Cardiac muscle cell (in vitro differentiated cells and primary cell): ENCODE results near the gene ZRANB3. TPM values are rescaled to one million over a fixed set of nuclear protein-coding genes. Genes with fewer than 3 reads are reported as not detected.
A peak's percentile ranks its signal among the peaks of the same experiment; 100 is the strongest.

ENCODE experiments used
- DNase-seq, 2 donors: peaks; one replicate each; pipeline versions ENCODE4 v3.0.0 to v3.0.0-alpha.2; 2010 to 2017; ENCODE audit warnings: low read depth in 1 of 2, low spot score in 1 of 2
- H3K27ac ChIP-seq: fragments of 200-600 bp; sonication (generic); 2 replicates; pipeline ENCODE4 v1.5.1; 2016
- H3K27me3 ChIP-seq: fragments of 200-600 bp; sonication (generic); 2 replicates; pipeline ENCODE4 v1.6.0; 2016; ENCODE audit warnings: control low read depth
- H3K36me3 ChIP-seq: fragments of 200-600 bp; sonication (generic); 2 replicates; pipeline ENCODE4 v1.5.1; 2016; ENCODE audit warnings: control low read depth
- H3K4me1 ChIP-seq: fragments of 200-600 bp; sonication (generic); 2 replicates; pipeline ENCODE4 v1.8.1; 2017; ENCODE audit warnings: low read depth, mild to moderate bottlenecking, mixed run types
- H3K4me3 ChIP-seq: fragments of 200-600 bp; sonication (generic); 2 replicates; pipeline ENCODE4 v1.5.1; 2016; ENCODE audit warnings: mild to moderate bottlenecking
- H3K9me3 ChIP-seq: fragments of 200-600 bp; sonication (generic); 2 replicates; pipeline ENCODE4 v1.5.1; 2017; ENCODE audit warnings: low read depth, mild to moderate bottlenecking, control low read depth
- CTCF ChIP-seq: IDR thresholded peaks from 2 replicates; pipeline ENCODE4 v1.5.1; 2012; ENCODE audit warnings: low read depth, mild to moderate bottlenecking, low read length
- polyA plus RNA-seq: library from polyadenylated mRNA; unstranded; fragments of >200 nt; fragmentation: Nextera tagmentation; extraction: Ambion mirVana; gene quantifications from 2 replicates; pipeline ENCODE4 v1.2.1, GENCODE V29; 2016
- total RNA-seq: library from RNA; depleted of rRNA; stranded (reverse); fragments of >200 nt; gene quantifications from 2 replicates; pipeline ENCODE4 v1.2.3, GENCODE V29; 2016

The ZRANB3 gene
- total and polyA plus RNA-seq, 2 experiments from 2014 or later, result 3.9 to 8.8 TPM

- no peak for TF ChIP-seq CTCF
Observed at GRCh38 chr2:135532581-135532980, 1.6 kb upstream of the ZRANB3 start.

GRCh38 chr2:135531231-135532197 lies 496 bp upstream of the ZRANB3 start, which contains the start of gene R3HDM1:
Gene R3HDM1 (plus strand): TSS chr2:135531484. CDS start chr2:135604846, 73,362 bp downstream.
- Histone ChIP-seq H3K9me3 (peaks cover 2% of the 10 kb centered on the region), H3K27ac (peak within 1 kb of the TSS; percentile 97), H3K36me3 (no peaks in the 10 kb centered on the region), H3K4me1 (peaks cover 7% of the 10 kb centered on the region), H3K27me3 (no peaks in the 10 kb centered on the region), H3K4me3 (peak within 1 kb of the TSS; percentile 73)
- peak; percentile 99 to 100 for DNase-seq
- no peak for TF ChIP-seq CTCF

More at GRCh38 chr2:135532581-135532980, 1.6 kb upstream of the ZRANB3 start:
- peak overlapping the region; percentile 73 for H3K4me3 ChIP-seq
- peak overlapping the region; percentile 94 for H3K27ac ChIP-seq
- no peaks in the 10 kb centered on the region for H3K27me3 ChIP-seq
- H3K4me1 ChIP-seq, result peaks cover 7% of the 10 kb centered on the region
- peak in 1 of 2 donors; percentile 8 for DNase-seq
- H3K36me3 ChIP-seq, result no peaks in the 10 kb centered on the region
- H3K9me3 ChIP-seq, result peaks cover 4% of the 10 kb centered on the region

GRCh38 chr2:135528006-135528405 lies 3.0 kb downstream of the ZRANB3 start:
- no peak for DNase-seq
- H3K27me3 ChIP-seq, result no peaks in the 10 kb centered on the region
- no peaks in the 10 kb centered on the region for H3K36me3 ChIP-seq
- no peak for TF ChIP-seq CTCF
- no peak overlapping the region for H3K4me3 ChIP-seq
- peaks cover 7% of the 10 kb centered on the region for H3K4me1 ChIP-seq
- no peaks in the 10 kb centered on the region for H3K9me3 ChIP-seq
- H3K27ac ChIP-seq, result no peak overlapping the region

- peaks cover 3% of the 10 kb centered on the region for H3K36me3 ChIP-seq
- H3K27ac ChIP-seq, result no peak overlapping the region
- no peak for TF ChIP-seq CTCF
Observed at GRCh38 chr2:135525786-135526185, 5.2 kb downstream of the ZRANB3 start.

GRCh38 chr2:135512099-135512498 lies 18.9 kb downstream of the ZRANB3 start:
- Histone ChIP-seq H3K9me3 (no peaks in the 10 kb centered on the region), H3K4me1 (no peaks in the 10 kb centered on the region), H3K36me3 (no peaks in the 10 kb centered on the region), H3K27ac (no peak overlapping the region), H3K4me3 (no peak overlapping the region), H3K27me3 (no peaks in the 10 kb centered on the region)
- TF ChIP-seq CTCF, result no peak
- DNase-seq, result no peak

More at GRCh38 chr2:135525786-135526185, 5.2 kb downstream of the ZRANB3 start:
- no peak for DNase-seq
- Histone ChIP-seq H3K4me3 (no peak overlapping the region), H3K9me3 (no peaks in the 10 kb centered on the region), H3K27me3 (no peaks in the 10 kb centered on the region), H3K4me1 (no peaks in the 10 kb centered on the region)
